WTC11 (cell line): ENCODE data around the gene MOGAT2. TPM values are rescaled to one million over a fixed set of nuclear protein-coding genes. Genes with fewer than 3 reads are reported as not detected.

Experiments
- ATAC-seq: fragments of 200-7000 bp; cut with Tn5 transposase; 2 replicates; pipeline ENCODE4 v1.10.0; 2021; ENCODE audit warnings: mild to moderate bottlenecking, moderate library complexity
- CTCF ChIA-PET: fragments of 300-600 bp; sonication (Branson Sonifier 250); formaldehyde crosslinking; loops from one replicate; lab custom pipeline; 2021; ENCODE audit warnings: antibody characterized with exemption; lab: Charles Lee
- POLR2A ChIA-PET: fragments of 350-600 bp; sonication (Branson Sonifier 250); formaldehyde crosslinking; loops from one replicate; lab custom pipeline; 2021; ENCODE audit warnings: antibody characterized with exemption; lab: Charles Lee
- DNase-seq: peaks from one replicate; pipeline ENCODE4 v3.0.0; 2021; ENCODE audit warnings: low spot score
- H3K27ac Mint-ChIP-seq: 2 replicates; pipeline ENCODE4 v1.8.0; 2021; ENCODE audit warnings: mixed read lengths
- H3K27me3 Mint-ChIP-seq: 2 replicates; pipeline ENCODE4 v1.8.0; 2021; ENCODE audit warnings: low read depth, mild to moderate bottlenecking, moderate library complexity, mixed read lengths
- H3K36me3 Mint-ChIP-seq: 2 replicates; pipeline ENCODE4 v1.8.0; 2021; ENCODE audit warnings: mixed read lengths
- H3K4me1 Mint-ChIP-seq: 2 replicates; pipeline ENCODE4 v1.8.0; 2022; ENCODE audit warnings: mixed read lengths
- H3K4me3 Mint-ChIP-seq: 2 replicates; pipeline ENCODE4 v1.8.0; 2021; ENCODE audit warnings: mild to moderate bottlenecking, moderate library complexity, mixed read lengths
- H3K9me3 Mint-ChIP-seq: 2 replicates; pipeline ENCODE4 v1.8.0; 2021; ENCODE audit warnings: mixed read lengths
- AR ChIP-seq: fragments of 250-450 bp; sonication (Bioruptor Pico); IDR thresholded peaks from 2 replicates; pipeline ENCODE4 v1.9.0; 2021; ENCODE audit warnings: mild to moderate bottlenecking
- CREB1 ChIP-seq: sonication (generic); formaldehyde crosslinking; IDR thresholded peaks from 2 replicates; pipeline ENCODE4 v1.8.0; 2023; ENCODE audit warnings: mild to moderate bottlenecking, missing genetic modification reagents
- E2F4 ChIP-seq: sonication (generic); formaldehyde crosslinking; IDR thresholded peaks from 2 replicates; pipeline ENCODE4 v1.8.1; 2022; ENCODE audit warnings: low read depth, mild to moderate bottlenecking, moderate library complexity, missing genetic modification reagents, borderline replicate concordance
- ERG ChIP-seq: fragments of 250-450 bp; sonication (Bioruptor Pico); IDR thresholded peaks from 2 replicates; pipeline ENCODE4 v1.8.0; 2021; ENCODE audit warnings: mild to moderate bottlenecking
- GABPB1 ChIP-seq: sonication (generic); formaldehyde crosslinking; IDR thresholded peaks from 2 replicates; pipeline ENCODE4 v1.8.1; 2023; ENCODE audit warnings: mild to moderate bottlenecking, missing genetic modification reagents
- MXD4 ChIP-seq: fragments of 250-450 bp; sonication (Bioruptor Pico); IDR thresholded peaks from 2 replicates; pipeline ENCODE4 v1.8.0; 2021; ENCODE audit warnings: mild to moderate bottlenecking, moderate library complexity, borderline replicate concordance
- NFE2L1 ChIP-seq: sonication (generic); formaldehyde crosslinking; IDR thresholded peaks from 2 replicates; pipeline ENCODE4 v1.8.1; 2023; ENCODE audit warnings: missing genetic modification reagents
- OVOL2 ChIP-seq: fragments of 250-450 bp; sonication (Bioruptor Pico); IDR thresholded peaks from 2 replicates; pipeline ENCODE4 v1.9.0; 2021; ENCODE audit warnings: mild to moderate bottlenecking, borderline replicate concordance
- PREB ChIP-seq: sonication (generic); formaldehyde crosslinking; IDR thresholded peaks from 2 replicates; pipeline ENCODE4 v1.8.1; 2022; ENCODE audit warnings: mild to moderate bottlenecking, missing genetic modification reagents, moderate library complexity, borderline replicate concordance
- TEAD4 ChIP-seq: sonication (generic); formaldehyde crosslinking; IDR thresholded peaks from 2 replicates; pipeline ENCODE4 v1.8.0; 2022; ENCODE audit warnings: mild to moderate bottlenecking, missing genetic modification reagents
- TP53 ChIP-seq: sonication (generic); formaldehyde crosslinking; IDR thresholded peaks from 2 replicates; pipeline ENCODE4 v1.8.1; 2023; ENCODE audit warnings: mild to moderate bottlenecking, missing genetic modification reagents
- USF2 ChIP-seq: sonication (generic); formaldehyde crosslinking; IDR thresholded peaks from 2 replicates; pipeline ENCODE4 v1.8.1; 2023; ENCODE audit warnings: mild to moderate bottlenecking, missing genetic modification reagents, moderate library complexity
- ZNF281 ChIP-seq: sonication (generic); formaldehyde crosslinking; IDR thresholded peaks from 2 replicates; pipeline ENCODE4 v1.8.0; 2023; ENCODE audit warnings: mild to moderate bottlenecking, missing genetic modification reagents
- ZNF317 ChIP-seq: sonication (generic); formaldehyde crosslinking; IDR thresholded peaks from 2 replicates; pipeline ENCODE4 v1.8.1; 2023; ENCODE audit warnings: low read depth, mild to moderate bottlenecking, moderate library complexity, missing genetic modification reagents, borderline replicate concordance
- ZNF425 ChIP-seq: fragments of 250-450 bp; sonication (Bioruptor Pico); conservative IDR thresholded peaks from 2 replicates; pipeline ENCODE4 v1.9.0; 2021; ENCODE audit warnings: mild to moderate bottlenecking
- total RNA-seq: library from RNA; stranded (reverse); gene quantifications from 3 replicates; pipeline ENCODE4 v1.2.3, GENCODE V29; 2021
- TF ChIP-seq, protein P1 (sequence below): fragments of 250-450 bp; sonication (Bioruptor Pico); IDR thresholded peaks from 2 replicates; pipeline ENCODE4 v1.9.0; 2021; ENCODE audit warnings: moderate library complexity, mild to moderate bottlenecking, inconsistent platforms, borderline replicate concordance
- TF ChIP-seq, protein P2 (sequence below): sonication (generic); formaldehyde crosslinking; conservative IDR thresholded peaks from 2 replicates; pipeline ENCODE4 v1.8.1; 2023; ENCODE audit warnings: mild to moderate bottlenecking, low read depth, missing genetic modification reagents, moderate library complexity
- TF ChIP-seq, protein P3 (sequence below): sonication (generic); formaldehyde crosslinking; IDR thresholded peaks from 2 replicates; pipeline ENCODE4 v1.8.1; 2023; ENCODE audit warnings: mild to moderate bottlenecking, missing genetic modification reagents, moderate library complexity

Gene MOGAT2
- total RNA-seq, 1 experiment from 2014 or later: not detected

DNA sequence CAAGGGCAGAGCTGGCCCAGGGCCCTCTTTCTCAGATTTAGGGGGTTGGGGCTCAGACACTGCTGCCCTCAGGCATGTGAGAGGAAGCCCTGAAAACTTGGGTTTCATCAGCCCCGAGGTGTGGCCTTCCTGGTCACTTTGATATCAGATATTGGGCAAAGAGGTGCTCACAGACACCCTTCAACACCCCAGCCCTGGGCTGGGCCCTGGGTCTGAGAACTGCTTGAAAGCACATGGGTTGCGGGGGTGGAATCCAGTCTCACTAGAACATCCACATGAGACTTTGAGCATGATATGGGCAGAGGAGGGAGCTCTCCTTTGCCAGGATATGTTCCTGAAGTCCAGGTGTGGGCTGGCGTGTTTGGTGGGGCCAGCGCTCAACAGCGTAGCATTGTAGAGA, 61.3 kb downstream of the MOGAT2 start (continued):
- TF ChIP-seq ZNF317 (no peak), NFE2L1 (no peak), GABPB1 (CRISPR knock-in tag) (no peak), USF2 (no peak), OVOL2 (CRISPR knock-in tag) (no peak), MXD4 (CRISPR knock-in tag) (no peak), AR (CRISPR knock-in tag) (no peak), ERG (no peak)
- TF ChIP-seq, protein P1, sequence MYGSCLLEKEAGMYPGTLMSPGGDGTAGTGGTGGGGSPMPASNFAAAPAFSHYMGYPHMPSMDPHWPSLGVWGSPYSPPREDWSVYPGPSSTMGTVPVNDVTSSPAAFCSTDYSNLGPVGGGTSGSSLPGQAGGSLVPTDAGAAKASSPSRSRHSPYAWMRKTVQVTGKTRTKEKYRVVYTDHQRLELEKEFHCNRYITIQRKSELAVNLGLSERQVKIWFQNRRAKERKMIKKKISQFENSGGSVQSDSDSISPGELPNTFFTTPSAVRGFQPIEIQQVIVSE (CRISPR knock-in tag): no peak
- TF ChIP-seq, protein P2, sequence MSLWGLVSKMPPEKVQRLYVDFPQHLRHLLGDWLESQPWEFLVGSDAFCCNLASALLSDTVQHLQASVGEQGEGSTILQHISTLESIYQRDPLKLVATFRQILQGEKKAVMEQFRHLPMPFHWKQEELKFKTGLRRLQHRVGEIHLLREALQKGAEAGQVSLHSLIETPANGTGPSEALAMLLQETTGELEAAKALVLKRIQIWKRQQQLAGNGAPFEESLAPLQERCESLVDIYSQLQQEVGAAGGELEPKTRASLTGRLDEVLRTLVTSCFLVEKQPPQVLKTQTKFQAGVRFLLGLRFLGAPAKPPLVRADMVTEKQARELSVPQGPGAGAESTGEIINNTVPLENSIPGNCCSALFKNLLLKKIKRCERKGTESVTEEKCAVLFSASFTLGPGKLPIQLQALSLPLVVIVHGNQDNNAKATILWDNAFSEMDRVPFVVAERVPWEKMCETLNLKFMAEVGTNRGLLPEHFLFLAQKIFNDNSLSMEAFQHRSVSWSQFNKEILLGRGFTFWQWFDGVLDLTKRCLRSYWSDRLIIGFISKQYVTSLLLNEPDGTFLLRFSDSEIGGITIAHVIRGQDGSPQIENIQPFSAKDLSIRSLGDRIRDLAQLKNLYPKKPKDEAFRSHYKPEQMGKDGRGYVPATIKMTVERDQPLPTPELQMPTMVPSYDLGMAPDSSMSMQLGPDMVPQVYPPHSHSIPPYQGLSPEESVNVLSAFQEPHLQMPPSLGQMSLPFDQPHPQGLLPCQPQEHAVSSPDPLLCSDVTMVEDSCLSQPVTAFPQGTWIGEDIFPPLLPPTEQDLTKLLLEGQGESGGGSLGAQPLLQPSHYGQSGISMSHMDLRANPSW (CRISPR knock-in tag): no peak

DNA sequence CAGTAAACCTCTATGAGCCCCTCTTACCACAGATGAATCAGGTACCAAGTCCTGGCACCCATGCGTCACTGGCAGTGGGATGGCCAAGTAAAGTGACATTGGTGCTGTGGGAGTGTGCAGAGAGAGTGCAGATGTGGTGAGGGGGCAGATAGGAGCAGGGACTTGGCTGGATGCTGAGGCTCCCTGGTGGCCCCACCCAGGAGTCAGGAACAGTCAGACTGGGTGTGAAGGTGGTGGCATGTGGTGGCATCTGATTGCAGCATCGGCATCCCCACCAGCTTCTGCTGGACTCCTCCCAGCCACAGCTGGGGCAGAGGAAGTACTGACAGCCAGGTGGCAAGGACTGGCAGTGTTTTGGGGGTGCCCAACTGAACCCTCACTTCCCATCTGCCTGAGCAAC, 62.3 kb downstream of the MOGAT2 start:
- DNase-seq (no peak), ATAC-seq (no peak)
- TF ChIP-seq CREB1 (no peak), E2F4 (CRISPR knock-in tag) (no peak), PREB (no peak), ZNF281 (CRISPR knock-in tag) (no peak), ZNF425 (CRISPR knock-in tag) (no peak), TEAD4 (CRISPR knock-in tag) (no peak), TP53 (CRISPR knock-in tag) (no peak)
- TF ChIP-seq, protein P3, sequence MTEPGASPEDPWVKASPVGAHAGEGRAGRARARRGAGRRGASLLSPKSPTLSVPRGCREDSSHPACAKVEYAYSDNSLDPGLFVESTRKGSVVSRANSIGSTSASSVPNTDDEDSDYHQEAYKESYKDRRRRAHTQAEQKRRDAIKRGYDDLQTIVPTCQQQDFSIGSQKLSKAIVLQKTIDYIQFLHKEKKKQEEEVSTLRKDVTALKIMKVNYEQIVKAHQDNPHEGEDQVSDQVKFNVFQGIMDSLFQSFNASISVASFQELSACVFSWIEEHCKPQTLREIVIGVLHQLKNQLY (CRISPR knock-in tag): no peak
- TF ChIP-seq, protein P1 (CRISPR knock-in tag): no peak
- no peaks in the 10 kb centered on the region for H3K36me3 Mint-ChIP-seq
- H3K4me1 Mint-ChIP-seq: peaks cover 12% of the 10 kb centered on the region
- no peak overlapping the region for H3K27ac Mint-ChIP-seq
- peaks cover 4% of the 10 kb centered on the region for H3K27me3 Mint-ChIP-seq
- no peak overlapping the region for H3K4me3 Mint-ChIP-seq
- ChIA-PET CTCF (no interaction called here), POLR2A (no interaction called here)
- H3K9me3 Mint-ChIP-seq: no peaks in the 10 kb centered on the region
